ENCODE data around the gene ATIC. TPM values are rescaled to one million over a fixed set of nuclear protein-coding genes. Genes with fewer than 3 reads are reported as not detected.

Gene ATIC
- polyA plus RNA-seq, 3 donors = 152 to 160 (median 158) TPM

DNA sequence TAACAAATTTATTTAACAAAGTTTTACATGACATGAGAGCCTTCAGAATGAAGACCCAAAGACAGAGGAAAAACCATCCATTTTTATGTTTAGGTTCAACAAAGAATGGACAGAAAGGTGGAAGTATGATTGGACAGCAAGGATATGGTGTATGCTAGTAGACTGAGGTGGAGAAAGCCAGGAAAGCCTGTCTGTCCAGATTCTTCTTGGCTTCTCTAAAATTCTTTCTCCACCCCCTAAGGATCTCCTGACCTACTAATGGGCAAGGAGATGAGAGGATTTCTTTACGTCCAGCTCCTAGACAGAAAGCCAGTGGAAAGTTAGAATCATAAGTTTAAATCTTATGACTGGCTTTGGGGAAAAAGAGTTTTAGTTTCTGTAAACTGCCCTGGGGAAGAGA, 3.0 kb downstream of the ATIC start:
- DNase-seq (ENCODE audit: low read depth in 3 of 3, low spot score in 2 of 3) = no peak

DNA sequence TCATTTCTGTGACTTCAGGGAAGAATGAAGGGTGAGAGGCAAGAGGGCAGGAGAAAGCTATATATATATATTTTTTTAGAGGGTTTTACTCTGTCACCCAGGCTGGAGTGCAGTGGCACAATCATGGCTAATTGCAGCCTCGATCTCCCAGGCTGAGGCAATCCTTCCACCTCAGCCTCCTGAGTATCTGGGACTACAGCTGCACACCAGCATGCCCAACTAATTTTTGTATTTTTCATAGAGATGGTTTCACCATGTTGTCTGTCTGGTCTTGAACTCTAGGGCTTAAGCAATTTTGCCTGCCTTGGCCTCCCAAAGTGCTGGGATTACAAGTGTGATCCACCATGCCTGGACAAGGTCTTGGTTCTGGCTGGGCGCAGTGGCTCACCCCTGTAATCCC, 3.4 kb downstream of the ATIC start:
- no peak for DNase-seq (ENCODE audit: low read depth in 3 of 3, low spot score in 2 of 3)

DNA sequence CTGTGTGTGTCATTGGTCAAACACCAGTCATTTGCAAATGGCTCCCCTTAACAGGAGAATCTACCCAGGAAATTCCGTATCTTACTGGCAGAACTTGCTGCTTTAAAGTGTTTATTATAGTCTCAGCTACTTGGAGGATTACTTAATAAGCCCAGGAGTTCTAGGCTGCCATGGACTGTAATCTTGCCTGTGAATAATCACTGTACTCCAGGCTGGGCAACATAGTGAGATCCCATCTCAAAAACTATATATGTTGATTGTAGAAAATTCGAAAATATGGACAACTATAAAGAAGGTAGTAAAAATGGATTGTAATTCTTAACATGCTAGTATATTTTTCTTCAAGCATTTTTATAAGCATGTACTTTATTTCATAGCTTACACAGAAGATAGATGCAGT, 4.5 kb downstream of the ATIC start:
- no peak for DNase-seq (ENCODE audit: low read depth in 3 of 3, low spot score in 2 of 3)

DNA sequence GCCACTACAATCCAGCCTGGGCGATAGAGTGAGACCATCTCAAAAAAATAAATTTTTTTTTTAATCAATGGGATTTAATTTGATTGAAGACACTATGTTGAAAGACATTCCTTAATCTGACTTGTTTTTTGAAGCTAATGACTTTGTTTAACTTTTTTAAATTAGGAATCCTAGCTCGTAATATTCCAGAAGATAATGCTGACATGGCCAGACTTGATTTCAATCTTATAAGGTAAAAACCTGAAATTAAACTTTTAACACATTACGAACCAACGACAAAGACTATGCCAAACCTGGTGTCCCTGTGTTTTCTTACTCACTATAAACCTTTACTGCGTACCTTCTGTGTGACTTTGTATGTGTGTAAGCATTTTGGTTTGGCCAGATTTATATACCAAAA, 7.6 kb downstream of the ATIC start:
- DNase-seq (ENCODE audit: low read depth in 3 of 3, low spot score in 2 of 3) = no peak

DNA sequence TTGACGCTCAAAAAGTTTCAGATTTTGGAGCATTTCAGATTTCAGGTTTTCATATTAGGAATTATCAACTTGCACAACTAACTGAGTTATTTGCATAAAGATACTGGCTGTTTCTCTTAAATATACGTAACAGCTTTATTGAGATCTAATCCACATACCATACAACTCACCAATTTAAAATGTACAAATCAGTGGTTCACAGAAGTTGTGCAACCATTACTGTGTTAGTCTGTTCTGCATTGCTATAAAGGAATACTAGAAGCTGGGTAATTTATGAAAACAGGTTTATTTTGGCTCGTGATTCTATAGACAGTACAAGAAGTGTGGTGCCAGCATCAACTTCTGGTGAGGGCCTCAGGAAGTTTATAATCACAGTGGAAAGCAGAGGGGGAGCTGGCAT, 8.2 kb downstream of the ATIC start:
- DNase-seq (ENCODE audit: low read depth in 3 of 3, low spot score in 2 of 3) = no peak

DNA sequence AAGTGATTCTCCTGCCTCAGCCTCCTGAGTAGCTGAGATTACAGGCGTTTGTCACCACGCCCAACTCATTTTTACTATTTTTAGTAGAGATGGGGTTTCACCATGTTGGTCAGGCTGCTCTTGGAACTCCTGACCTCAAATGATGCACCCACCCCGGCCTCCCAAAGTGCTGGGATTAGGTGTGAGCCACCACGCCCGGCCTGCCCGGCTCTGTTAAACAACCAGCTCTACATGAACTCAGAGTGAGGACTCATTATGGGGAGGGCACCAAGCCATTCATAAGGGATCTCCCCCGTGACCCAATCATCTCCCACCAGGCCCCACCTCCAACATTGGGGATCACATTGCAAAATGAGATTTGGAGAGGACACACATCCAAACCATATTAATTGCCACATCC, 8.8 kb downstream of the ATIC start:
- no peak for DNase-seq (ENCODE audit: low read depth in 3 of 3, low spot score in 2 of 3)

DNA sequence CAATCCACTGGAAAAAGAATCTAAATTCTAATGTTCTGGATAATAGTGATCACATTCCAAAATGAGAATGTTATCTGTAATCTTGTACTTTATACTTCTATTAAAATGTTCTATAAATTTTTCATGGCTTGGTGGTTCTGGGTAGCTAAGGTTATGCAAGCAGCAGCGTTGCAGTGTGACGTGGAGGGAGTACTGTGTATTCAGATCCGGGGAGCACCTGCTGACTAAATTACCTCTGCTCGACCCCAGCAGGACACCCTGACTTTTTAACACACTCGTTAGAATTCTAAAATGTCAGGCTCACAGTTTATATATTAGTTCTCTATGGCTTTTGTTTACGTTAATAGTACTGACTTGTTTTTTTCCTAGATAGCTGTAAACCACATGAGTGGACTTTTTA, 13.0 kb downstream of the ATIC start:
- no peak for DNase-seq (ENCODE audit: low read depth in 3 of 3, low spot score in 2 of 3)

DNA sequence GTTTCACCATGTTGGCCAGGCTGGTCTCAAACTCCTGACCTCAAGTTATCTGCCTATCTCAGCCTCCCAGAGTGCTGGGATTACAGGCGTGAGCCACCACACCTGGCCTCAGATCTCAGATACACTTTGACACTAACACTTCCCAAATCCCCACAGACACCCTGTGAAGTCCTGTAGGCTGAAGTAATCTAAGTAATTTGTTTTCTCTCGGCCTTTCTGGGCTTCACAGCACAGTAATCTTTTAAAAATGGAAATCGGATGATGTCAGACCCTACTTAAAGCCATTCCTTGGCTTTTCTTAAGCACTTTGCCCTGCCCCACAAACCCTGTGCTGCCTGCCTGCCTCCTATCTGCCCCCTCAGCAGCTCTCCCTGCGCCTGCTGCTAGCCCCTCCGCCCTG, 16.2 kb downstream of the ATIC start:
- no peak for DNase-seq (ENCODE audit: low read depth in 3 of 3, low spot score in 2 of 3)

DNA sequence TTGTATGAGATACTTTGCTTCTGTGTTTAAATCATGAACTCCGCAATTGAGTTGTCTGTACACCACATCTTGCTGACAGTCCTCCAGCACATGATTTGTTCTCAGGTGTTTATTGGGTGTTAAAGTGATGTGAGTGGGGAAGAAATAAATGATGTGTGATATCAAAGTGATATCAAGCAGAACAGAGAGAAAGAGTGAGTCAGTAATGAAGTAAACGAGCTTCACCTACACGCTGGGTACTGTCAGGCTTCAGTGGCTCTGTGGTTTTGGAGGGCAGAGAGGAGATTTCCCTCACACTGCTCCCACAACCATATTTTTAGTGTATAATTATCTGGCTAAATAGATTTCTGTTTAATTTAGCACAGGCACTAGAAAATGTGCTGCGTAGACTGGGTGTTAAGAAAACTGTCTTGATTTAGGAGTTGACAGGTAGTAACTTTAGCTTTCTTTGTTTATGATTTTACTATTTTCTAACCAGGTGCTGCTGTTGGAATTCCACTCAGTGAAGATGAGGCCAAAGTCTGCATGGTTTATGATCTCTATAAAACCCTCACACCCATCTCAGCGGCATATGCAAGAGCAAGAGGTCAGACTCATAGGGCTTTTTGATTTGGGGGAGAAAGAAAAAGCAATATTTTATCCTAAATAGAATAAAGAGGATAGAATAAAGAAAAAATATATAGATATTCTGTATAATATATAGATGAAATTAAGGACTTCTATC, 21.2 kb downstream of the ATIC start:
- peak in 1 of 3 donors; percentile 2 for DNase-seq (ENCODE audit: low read depth in 3 of 3, low spot score in 2 of 3)

DNA sequence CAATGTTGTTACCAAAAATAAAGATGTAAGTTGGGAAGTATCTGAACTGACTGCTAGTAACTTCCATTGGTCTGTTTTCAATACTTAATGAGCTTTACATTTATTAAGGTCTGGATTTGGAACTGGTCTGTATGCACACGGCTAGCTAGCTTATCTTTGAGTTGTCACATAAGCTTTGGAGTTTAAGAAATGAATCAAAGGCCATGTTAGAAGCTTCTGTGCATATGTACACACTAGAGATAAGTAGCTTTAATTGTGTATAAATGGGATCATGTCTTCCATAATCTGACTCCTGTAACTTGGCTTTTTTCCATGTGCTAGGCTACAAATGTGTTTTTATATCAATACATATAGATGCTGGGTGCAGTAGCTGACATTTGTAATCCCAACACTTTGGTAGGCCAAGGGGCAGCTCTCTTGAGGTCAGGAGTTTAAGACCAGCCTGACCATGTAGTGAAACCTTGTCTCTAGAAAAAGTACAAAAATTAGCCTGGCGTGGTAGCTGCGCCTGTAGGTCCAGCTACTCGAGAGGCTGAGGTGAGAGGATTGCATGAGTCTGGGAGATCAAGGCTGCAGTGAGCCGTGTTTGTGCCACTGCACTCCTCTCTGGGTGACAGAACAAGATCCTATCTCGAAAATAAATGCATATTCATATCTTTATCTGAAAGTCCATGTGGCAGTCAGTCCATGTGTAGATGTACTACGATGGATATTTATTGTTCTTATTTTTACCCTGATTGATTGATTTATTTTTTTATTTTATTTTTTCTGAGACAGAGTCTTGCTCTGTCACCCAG, 27.2 kb downstream of the ATIC start:
- DNase-seq (ENCODE audit: low read depth in 3 of 3, low spot score in 2 of 3) = no peak

DNA sequence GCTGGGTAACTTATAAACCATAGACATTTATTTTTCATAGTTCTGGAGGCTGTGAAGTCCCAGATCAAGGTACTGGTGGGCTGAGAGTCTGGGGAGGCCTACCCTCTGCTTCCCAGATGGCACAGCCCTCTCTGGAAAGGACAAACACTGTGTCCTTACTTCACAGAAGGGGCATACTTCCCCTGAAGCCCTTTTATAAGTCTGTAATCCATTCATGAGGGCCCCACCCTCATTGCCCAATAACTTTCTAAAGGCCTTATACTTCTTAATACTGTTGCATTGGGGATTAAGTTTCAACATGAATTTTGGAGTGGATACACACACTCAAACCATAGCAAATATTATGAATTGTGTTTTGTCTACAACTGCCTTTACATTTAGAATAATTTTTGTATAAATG, 36.0 kb downstream of the ATIC start:
- DNase-seq (ENCODE audit: low read depth in 3 of 3, low spot score in 2 of 3) = no peak

DNA sequence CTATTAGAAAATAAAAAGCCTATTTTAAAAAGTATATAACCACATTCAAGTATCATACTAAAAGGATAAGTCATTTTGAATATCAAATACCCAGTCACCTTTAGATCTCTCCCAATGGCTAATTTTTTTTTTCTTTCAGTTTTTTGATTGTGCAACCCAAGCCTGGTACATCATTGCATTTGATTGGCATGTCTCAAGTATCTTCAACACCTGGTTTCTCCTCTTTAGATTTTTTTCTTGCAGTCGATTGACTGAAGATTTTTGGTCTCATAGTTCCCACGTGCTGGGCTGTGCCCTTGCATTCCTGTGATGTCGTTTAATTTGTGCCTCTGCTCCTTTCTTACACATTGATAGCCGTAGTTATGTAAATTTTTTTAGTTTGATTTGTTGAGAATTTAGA, 40.7 kb downstream of the ATIC start:
- DNase-seq (ENCODE audit: low read depth in 3 of 3, low spot score in 2 of 3) = no peak

DNA sequence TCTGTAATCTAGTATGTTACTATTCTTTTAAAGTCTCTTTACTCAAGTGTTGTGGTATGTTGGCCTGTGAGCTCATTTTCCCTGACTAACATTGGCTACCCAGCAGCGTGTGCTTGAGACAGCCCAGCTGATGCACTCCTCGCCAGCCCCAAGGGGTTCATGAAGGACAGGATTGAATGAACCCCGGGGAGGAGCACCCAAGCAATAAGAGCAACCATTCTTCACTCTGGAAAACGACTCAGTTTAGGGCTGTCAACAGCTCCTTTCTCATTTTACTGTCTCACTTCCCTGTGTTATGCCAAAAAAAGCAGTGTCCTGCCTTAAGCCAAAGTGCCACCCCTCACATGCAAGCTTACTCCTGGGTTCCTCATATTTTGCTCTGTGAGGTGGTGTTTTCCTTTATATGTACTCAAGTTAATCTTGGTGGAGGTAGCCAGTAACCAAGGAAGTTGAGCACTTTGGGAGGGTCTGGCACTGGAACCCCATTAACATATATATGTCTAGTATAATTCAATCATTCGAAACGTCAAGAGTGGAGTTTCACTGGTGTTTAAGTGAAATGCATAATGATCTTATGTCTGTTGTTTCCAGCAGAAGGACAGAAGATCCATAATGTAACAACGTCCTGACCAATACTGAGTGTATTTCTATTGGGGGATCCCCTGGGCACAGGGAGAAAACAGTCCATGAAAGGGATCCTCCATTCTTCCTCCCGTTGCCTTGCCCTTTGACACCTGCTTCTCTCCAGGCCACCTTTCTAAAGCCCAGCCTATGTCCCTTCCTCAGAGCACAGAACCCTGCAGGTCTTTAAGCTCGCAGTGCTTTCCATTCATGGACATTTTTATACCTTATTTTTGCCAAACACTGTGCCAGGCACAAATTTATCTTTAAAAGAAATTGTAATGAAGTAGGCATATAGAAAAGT, 43.2 kb downstream of the ATIC start:
- no peak for DNase-seq (ENCODE audit: low read depth in 3 of 3, low spot score in 2 of 3)

DNA sequence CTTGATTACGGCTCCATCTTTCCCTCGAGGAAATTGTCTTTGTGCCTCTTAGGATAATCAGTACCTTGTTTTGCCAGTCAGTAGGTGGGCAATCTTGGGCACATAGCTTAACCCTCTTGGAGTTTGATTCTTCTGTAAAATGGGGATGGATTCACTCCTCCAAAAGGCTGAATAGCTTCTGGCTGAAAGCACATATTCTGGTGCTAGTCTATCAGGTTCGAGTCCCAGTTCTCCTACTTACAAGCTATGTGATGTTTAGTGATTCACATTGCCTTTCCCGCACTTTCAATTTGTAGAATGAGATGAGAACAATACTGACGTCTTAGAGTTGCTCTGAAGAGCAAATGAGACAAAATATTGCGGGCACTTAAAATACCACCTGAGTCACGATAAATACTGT, 43.9 kb downstream of the ATIC start:
- no peak for DNase-seq (ENCODE audit: low read depth in 3 of 3, low spot score in 2 of 3)

DNA sequence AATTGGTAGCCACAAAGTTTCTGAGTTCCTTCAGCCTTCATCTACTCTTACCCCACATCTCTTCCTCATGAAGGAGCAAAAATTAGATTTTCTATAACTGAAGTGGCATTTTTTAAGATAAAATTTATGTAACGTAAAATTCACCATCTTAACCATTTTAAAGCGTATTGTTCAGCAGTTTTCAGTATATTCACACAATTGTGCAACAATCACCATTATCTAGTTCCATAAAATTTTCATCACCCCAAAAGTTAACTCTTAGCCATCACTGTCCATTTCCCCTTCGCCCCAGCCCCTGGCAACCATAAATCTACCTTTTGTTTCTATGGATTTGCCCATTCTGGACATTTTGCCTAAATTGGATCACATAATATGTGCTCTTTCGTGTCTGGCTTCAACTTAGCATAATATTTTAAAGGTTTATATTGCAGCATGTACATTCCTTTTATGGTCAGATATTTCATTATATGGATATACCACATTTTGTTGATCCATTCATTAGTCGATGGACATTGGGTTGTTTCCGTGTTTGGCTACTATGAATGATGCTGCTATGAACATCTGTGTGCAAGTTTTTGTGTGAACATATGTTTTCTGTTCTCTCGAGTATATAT, 44.6 kb downstream of the ATIC start:
- no peak for DNase-seq (ENCODE audit: low read depth in 3 of 3, low spot score in 2 of 3)

DNA sequence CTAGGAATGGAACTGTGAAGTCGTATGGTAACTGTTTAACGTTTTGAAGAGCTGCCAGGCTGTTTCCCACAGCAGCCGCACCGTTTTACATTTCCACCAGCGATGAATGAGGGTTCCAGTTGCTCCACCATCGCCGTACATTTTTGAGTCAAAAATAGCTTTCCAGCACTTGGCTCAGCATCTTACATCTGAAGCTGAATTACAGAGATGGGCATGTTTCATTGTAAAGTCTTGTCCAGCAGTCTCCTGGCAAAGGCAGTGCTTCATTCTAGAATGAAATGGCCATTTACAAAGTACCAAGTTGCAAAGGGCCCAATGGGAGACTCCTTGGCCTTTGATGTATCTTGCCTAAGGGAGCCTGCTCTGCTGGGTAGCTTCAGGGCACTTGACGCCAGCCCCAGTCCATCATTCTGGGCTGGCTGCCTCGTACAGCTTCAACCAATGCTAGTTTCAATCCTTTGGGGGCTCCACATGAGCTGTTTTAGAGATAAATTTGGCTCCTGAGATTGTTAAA, 45.1 kb downstream of the ATIC start:
- DNase-seq (ENCODE audit: low read depth in 3 of 3, low spot score in 2 of 3) = no peak

DNA sequence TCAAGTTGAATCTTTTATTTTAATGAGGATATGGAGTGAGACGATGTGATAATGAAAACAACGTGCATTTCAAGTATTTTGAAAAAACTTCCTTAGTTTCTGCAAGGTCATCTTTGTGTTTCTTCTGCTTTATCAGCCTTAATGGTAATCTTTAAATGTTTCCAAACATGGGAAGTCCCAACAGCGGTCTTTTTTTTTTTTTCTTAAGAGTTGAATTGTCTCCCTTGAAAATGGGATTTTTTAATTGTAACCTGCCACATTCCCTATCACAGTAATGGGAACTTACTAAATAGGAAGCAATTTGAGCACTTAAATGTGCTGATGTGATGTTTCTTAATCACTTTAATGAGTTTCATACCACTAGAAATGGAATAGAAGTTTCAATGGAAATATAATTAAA, 45.8 kb downstream of the ATIC start:
- no peak for DNase-seq (ENCODE audit: low read depth in 3 of 3, low spot score in 2 of 3)

DNA sequence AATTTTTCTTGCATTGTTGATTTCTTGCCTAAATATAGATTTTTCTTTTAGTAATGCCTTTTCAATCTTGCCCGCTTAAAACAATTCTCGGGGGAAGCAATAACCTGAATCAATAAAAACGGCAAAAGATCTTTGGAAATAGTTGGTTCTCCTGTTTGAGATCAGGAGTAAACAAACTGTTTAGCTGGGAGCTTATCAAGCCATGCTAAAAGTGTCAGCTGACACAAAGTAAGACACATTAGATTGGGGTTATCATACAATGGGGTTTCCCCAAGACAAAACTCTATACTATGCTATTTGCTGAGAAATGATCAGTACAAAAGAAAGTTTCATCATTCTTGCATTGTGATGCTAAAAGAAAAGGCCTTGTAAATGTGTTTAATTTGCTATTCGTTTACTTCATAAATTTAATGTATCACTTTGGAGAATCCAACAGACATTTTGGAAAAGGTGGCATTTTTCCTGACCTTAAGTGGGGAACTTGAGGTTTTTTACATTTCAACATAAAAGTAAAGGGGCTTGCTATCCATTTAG, 46.5 kb downstream of the ATIC start:
- DNase-seq (ENCODE audit: low read depth in 3 of 3, low spot score in 2 of 3) = no peak

DNA sequence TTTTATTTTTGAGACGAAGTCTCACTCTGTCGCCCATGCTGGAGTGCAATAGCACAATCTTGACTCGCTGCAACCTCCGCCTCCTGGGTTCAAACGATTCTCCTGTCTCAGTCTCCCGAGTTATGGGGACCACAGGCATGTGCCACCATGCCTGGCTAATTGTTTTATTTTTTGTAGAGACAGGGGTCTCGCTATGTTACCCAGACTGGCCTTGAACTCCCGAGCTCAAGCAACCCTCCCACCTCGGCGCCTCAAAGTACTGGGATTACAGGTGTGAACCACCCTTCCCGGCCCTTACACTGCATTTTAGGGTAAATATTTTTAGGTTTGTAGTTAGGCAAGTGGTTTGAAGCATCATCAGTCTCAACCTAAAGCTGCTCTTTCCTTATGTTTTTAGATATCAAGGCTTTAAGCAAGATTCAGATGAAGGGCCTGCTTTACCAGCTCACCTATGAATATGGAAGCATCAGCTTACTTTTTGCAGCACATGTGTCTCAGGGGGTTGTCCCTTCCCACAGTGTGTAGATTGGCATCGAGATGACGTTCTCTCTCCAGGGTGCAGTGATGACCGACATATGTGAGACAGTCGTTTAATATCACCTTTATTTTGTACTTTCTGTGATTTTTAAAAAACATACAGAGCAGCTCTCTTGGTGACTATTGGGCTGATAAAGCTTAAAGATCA, 47.2 kb downstream of the ATIC start:
- no peak for DNase-seq (ENCODE audit: low read depth in 3 of 3, low spot score in 2 of 3)

DNA sequence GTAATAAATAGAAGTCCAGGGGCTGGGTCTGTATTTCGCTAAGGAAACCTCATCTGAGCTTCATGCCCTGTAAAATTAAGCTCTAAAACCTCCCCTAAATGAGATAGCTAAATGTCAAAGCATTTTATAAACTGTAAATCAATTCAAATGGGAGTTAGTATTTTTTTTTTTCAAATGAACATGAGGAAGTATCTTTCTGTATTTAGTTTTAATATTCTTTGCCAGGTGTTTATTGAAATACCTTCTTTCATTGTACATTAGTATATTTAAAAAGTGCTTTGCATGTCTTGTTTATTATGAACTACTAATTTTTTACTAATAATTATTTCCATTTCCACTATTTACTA, 47.7 kb downstream of the ATIC start:
- no peak for DNase-seq (ENCODE audit: low read depth in 3 of 3, low spot score in 2 of 3)

All from right renal cortex interstitium (tissue), 3 donors.